Measurements from ENCODE around the gene SDR42E2. TPM values are rescaled to one million over a fixed set of nuclear protein-coding genes. Genes with fewer than 3 reads are reported as not detected.
"Not testable (repeated sequence)": the region's sequence is repeated elsewhere in the genome, so short reads cannot be mapped to it uniquely, and the experiment has no call there.

SDR42E2 gene
- total RNA-seq, 1 experiment from 2014 or later, result 0.05 TPM

DNA sequence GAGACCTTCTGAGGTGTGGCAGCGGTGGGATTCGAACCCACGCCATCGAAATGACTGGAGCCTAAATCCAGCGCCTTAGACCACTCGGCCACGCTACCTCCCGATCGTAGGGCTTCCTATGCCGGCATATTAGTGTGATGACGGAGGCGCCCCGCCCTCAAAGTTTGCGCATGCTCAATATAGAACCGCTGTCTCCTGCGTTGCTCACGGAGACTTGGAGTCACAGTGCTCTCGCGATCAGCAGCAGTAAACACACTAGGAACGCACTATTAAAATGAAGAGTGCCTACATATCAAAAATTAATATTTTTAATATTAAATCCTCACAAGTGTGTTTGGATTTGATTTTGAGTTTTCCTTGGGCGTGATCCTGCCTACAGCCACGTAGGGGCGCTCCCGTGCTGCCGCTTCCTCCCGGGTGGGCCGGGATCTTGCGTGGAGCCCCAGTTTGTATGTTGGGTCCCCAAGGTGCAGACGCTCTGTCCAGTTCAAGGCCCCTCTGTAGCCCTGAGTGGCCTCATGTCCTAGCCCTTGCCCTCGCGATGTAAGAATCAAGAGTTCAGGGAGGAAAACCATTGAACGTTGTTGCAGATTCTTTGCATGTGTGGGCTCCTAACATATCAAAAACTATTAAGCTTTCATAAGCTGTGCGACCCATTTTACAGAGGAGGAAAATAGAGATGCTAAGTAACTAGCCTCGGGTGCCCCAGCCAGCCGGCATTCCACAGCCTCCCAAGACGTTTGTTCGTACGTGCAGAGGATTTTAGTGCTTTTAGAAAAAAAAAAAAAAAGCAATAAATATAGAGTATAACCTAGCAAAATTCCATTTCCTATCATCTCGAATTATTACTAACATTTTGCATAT is 33.6 kb downstream of the SDR42E2 start:
- DNase-seq (ENCODE audit: low read depth, low spot score) (peak; percentile 92), ATAC-seq (peak; percentile 57)
- H3K9me3 ChIP-seq (ENCODE audit: control insufficient read depth, insufficient read depth, low read depth, low read length), result no peaks in the 10 kb centered on the region
- peak overlapping the region; percentile 85 for H3K27ac ChIP-seq (ENCODE audit: low read length)
- peak overlapping the region; percentile 87 to 90 for H3K4me3 ChIP-seq (ENCODE audit: low read depth in 2 of 2, low read length in 2 of 2)
- H3K27me3 ChIP-seq (ENCODE audit: control insufficient read depth, insufficient read depth, low read length), result no peaks in the 10 kb centered on the region
- POLR2A ChIA-PET, result interaction anchor here (0.7 kb wide), 1 partner anchor 100 kb away, joined by 10 read pairs; no protein-coding TSS in a partner anchor
- intact Hi-C loops (cut with micrococcal nuclease; ENCODE audit: unreplicated experiment), result loop anchor here (5.0 kb wide), 1 partner anchor 101 kb away; the partner anchor contains the start of gene POLR3E
- no TSS peak for BruUV-seq (replicated peaks)
- peaks cover 26% of the 10 kb centered on the region for H3K4me1 ChIP-seq (ENCODE audit: control insufficient read depth, insufficient read depth, low read length)
- H3K36me3 ChIP-seq (ENCODE audit: control insufficient read depth, insufficient read depth, low read length), result no peaks in the 10 kb centered on the region
- in situ Hi-C loops (cut with HindIII; ENCODE audit: low pct_unique_long_range_greater_than_20kb, low sequenced_read_pairs), result loop anchor here (25.0 kb wide), 1 partner anchor 109 kb away; the partner anchor contains the start of gene VWA3A
- TF ChIP-seq POLR2AphosphoS5 (IDR thresholded peaks at IDR 0.05; ENCODE audit: low read depth, low read length), result peak; percentile 77
- no peak for TF ChIP-seq TCF7L2 (IDR thresholded peaks at IDR 0.05; ENCODE audit: low read depth, low read length)
- TF ChIP-seq, protein P1, sequence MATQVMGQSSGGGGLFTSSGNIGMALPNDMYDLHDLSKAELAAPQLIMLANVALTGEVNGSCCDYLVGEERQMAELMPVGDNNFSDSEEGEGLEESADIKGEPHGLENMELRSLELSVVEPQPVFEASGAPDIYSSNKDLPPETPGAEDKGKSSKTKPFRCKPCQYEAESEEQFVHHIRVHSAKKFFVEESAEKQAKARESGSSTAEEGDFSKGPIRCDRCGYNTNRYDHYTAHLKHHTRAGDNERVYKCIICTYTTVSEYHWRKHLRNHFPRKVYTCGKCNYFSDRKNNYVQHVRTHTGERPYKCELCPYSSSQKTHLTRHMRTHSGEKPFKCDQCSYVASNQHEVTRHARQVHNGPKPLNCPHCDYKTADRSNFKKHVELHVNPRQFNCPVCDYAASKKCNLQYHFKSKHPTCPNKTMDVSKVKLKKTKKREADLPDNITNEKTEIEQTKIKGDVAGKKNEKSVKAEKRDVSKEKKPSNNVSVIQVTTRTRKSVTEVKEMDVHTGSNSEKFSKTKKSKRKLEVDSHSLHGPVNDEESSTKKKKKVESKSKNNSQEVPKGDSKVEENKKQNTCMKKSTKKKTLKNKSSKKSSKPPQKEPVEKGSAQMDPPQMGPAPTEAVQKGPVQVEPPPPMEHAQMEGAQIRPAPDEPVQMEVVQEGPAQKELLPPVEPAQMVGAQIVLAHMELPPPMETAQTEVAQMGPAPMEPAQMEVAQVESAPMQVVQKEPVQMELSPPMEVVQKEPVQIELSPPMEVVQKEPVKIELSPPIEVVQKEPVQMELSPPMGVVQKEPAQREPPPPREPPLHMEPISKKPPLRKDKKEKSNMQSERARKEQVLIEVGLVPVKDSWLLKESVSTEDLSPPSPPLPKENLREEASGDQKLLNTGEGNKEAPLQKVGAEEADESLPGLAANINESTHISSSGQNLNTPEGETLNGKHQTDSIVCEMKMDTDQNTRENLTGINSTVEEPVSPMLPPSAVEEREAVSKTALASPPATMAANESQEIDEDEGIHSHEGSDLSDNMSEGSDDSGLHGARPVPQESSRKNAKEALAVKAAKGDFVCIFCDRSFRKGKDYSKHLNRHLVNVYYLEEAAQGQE (IDR thresholded peaks at IDR 0.05; ENCODE audit: insufficient read depth in 1 of 2, low read depth in 2 of 2, low read length in 1 of 2), result no peak
- no peak for TF ChIP-seq SIN3A (IDR thresholded peaks at IDR 0.05; ENCODE audit: borderline replicate concordance, insufficient read depth, low read depth, low read length)
- TF ChIP-seq, protein P2, sequence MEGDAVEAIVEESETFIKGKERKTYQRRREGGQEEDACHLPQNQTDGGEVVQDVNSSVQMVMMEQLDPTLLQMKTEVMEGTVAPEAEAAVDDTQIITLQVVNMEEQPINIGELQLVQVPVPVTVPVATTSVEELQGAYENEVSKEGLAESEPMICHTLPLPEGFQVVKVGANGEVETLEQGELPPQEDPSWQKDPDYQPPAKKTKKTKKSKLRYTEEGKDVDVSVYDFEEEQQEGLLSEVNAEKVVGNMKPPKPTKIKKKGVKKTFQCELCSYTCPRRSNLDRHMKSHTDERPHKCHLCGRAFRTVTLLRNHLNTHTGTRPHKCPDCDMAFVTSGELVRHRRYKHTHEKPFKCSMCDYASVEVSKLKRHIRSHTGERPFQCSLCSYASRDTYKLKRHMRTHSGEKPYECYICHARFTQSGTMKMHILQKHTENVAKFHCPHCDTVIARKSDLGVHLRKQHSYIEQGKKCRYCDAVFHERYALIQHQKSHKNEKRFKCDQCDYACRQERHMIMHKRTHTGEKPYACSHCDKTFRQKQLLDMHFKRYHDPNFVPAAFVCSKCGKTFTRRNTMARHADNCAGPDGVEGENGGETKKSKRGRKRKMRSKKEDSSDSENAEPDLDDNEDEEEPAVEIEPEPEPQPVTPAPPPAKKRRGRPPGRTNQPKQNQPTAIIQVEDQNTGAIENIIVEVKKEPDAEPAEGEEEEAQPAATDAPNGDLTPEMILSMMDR (IDR thresholded peaks at IDR 0.05), result peak; percentile 95
- CTCF ChIA-PET, result interaction anchor here (0.6 to 0.7 kb wide), 3 partner anchors 9 to 205 kb away, joined by 3 to 9 read pairs (median 8); no protein-coding TSS in a partner anchor

DNA sequence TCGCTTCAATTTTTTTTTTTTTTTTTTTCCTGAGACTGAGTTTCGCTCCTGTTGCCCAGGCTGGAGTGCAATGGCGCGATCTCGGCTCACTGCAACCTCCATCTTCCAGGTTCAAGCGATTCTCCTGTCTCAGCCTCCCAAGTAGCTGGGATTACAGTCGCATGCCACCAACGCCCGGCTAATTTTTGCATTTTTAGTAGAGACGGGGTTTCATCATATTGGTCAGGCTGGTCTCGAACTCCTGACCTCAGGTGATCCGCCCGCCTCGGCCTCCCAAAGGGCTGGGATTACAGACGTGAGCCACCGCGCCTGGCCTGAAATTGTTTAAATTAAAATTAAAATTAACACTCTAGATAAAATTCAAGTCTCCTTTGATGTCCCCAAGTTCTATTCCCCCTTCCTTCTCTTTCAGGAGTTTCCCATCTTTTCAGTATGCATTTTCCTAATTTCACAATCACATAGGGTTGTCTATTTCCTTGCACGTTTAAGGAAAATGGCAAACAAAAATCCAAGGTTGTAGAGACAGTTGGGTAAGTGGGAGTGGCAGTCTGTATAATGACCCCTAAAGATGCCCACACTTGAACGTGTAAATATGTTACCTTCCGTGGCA is 34.4 kb downstream of the SDR42E2 start:
- POLR2A ChIA-PET, result interaction anchor here (0.7 kb wide), 1 partner anchor 99 kb away, joined by 10 read pairs; no protein-coding TSS in a partner anchor

More for the DNA sequence above, 34.4 kb downstream of the SDR42E2 start:
- in situ Hi-C loops (cut with HindIII; ENCODE audit: low pct_unique_long_range_greater_than_20kb, low sequenced_read_pairs) (loop anchor here (25.0 kb wide), 1 partner anchor 109 kb away; the partner anchor contains the start of gene VWA3A), intact Hi-C loops (cut with micrococcal nuclease; ENCODE audit: unreplicated experiment) (loop anchor here (5.0 kb wide), 1 partner anchor 101 kb away; the partner anchor contains the start of gene POLR3E)
- H3K36me3 ChIP-seq (ENCODE audit: control insufficient read depth, insufficient read depth, low read length); ATAC-seq; H3K27me3 ChIP-seq (ENCODE audit: control insufficient read depth, insufficient read depth, low read length); BruUV-seq (replicated peaks); H3K9me3 ChIP-seq (ENCODE audit: control insufficient read depth, insufficient read depth, low read depth, low read length); DNase-seq (ENCODE audit: low read depth, low spot score): not testable (repeated sequence)
- CTCF ChIA-PET, result interaction anchor here (0.7 kb wide), 2 partner anchors 9 to 206 kb away, joined by 8 to 9 read pairs; no protein-coding TSS in a partner anchor
- Histone ChIP-seq H3K4me3 (ENCODE audit: low read depth in 2 of 2, low read length in 2 of 2) (peak overlapping the region; percentile 87 to 90), H3K27ac (ENCODE audit: low read length) (peak overlapping the region; percentile 85), H3K4me1 (ENCODE audit: control insufficient read depth, insufficient read depth, low read length) (peaks cover 24% of the 10 kb centered on the region)
